Ramos (cell line): ENCODE measurements around the gene ACTR1B.
"Not testable (repeated sequence)": the region's sequence is repeated elsewhere in the genome, so short reads cannot be mapped to it uniquely, and the experiment has no call there.

ENCODE experiments used
- in situ Hi-C: fragments of 300-500 bp; cut with MboI; formaldehyde crosslinking; loops from one replicate; pipeline ENCODE4 v1.14.3; 2022; ENCODE audit warnings: low sequenced_read_pairs; ENCODE audit not compliant: unreplicated experiment

ACTR1B gene

DNA sequence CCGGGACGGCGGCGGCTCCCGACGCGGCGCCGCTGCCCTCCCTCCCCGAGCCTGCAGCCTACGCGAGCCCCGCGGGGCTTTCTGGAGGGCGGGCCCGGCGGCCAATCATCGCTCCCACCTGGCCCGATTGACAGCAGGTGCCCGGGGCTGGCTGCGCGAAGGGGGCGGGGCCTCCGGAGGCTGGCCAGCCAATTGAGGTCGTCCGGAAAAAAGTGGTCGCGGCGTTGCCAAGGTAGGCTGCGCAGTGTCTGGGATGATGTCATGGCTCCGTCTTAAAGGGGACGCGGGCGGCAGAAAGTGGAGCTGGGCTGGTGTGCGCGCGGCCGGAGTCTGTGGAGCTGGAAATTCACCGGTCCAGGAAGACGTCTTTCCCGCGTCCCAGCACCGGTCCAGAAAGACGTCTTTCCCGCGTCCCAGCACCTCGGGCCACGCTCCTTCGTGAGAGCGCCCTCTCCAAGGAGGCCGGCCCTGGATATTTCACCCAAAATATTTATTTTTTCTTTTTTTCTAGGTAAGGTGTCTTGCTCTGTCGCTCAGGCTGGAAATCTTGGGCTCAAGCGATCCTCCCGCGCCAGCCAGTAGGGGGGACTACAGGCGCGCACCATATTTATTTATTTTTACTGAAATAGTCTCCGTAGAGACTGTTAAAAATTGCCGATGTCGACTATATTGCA is at the start of gene ACTR1B:
Gene ACTR1B (minus strand): TSS at position 83 of the 674 bp plus-strand sequence. CDS start 154 bp downstream, outside the sequence.
- in situ Hi-C loops, result loop anchor here (25.0 kb wide), 1 partner anchor 1602 kb away; no protein-coding TSS in a partner anchor

DNA sequence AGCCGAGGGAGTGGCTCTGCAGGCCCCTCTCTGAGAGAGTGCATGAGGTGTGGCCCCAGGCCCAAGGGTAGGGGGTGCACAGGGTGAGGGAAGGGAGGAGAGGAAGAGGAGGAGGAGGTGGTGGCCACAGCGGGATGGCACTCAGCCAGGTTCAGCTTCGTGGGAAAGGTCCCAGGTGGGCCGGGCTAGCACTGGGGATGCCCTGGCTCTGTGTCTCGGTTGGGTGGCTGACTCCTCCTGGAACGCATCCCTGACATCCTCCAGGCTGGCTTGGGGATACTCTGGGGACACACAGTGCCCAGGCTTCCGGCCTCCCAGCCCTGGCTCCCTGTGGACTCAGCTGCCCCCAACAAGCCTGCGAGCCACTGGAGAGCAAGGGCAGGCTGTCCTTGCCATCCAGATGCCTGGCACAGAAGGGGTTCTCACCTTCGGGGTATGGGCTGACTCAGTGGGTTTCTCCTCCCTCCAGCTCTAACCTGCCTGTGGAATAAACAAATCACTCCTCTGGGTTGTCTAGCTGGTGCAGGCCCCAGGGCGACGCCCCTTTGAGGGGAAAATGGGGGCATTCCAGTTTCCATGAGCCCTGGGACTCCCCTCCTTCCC is 49.0 kb upstream of the ACTR1B start:
- in situ Hi-C loops, result no loop called here

DNA sequence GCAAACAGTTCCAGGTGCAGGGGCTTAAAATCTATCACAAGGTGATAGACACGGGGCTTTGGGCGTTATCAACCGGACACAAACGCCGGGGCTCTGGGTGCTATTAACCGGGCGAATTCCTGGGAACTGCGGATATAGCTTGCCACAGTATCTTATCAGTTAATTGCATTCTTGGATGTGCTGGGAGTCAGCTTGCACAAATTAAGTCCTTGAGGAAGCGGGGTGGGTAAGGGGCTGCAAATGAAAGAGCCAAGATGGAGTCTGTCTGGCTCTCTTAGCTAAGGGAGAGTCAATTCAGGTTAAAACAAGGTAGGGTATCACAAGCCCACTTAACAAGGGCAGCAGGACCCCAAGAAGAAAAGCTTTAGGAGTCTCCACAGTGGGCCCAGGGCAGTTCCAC is 48.3 kb upstream of the ACTR1B start:
- in situ Hi-C loops, result not testable (repeated sequence)

DNA sequence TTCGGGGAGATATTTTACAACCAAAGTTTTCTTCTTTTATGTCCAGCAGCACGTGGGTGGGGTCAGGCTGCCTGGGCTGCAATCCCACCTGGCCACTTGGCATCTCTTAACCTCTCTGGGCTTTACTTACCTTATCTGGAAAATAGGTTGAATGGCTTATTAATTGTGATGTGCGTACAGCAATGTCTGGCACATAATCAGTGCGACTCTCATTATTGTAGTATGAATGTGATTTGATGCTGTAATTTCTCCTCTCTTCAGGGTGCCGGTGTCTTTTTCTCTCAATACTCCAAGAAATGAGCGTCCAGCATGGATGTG is 47.5 kb upstream of the ACTR1B start:
- in situ Hi-C loops, result no loop called here

DNA sequence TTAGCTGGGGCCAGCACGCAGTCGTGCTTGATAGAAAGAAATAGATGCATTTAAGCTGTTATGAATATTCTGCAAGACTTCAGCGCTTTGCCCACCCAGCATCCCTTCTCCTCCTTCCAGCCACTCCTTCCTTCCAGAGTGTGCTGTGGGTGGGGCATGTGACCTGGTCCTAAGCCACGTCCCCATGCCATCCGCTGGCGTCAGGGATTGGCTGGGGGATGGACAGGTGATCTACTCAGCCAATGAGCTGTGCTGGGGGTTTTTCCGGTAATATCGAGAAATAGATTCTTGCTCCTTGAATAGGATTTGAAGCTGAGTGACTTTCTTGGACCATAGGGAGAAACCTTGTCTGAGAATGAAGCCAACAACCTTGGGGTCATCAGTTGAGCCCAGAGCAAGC is 44.8 kb upstream of the ACTR1B start:
- in situ Hi-C loops, result loop anchor here (10.0 kb wide), 1 partner anchor 676 kb away; no protein-coding TSS in a partner anchor

DNA sequence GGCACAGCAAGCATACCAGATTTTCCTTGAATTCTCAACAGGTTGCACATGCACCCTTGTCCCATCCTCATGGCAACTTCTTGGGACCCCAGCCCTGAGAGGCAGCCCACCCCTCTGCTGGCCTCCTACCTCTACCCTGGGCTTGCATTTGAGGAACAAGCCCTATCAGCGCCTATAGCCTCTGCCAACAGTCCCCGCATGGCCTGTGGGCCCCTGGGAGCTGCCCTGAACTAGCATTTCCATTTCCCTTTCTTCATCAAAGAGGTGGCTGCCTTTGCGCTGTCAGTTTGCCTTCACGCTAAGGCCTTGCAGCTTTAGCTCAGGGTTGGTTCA is 44.2 kb upstream of the ACTR1B start:
- in situ Hi-C loops, result loop anchor here (10.0 kb wide), 1 partner anchor 677 kb away; no protein-coding TSS in a partner anchor

DNA sequence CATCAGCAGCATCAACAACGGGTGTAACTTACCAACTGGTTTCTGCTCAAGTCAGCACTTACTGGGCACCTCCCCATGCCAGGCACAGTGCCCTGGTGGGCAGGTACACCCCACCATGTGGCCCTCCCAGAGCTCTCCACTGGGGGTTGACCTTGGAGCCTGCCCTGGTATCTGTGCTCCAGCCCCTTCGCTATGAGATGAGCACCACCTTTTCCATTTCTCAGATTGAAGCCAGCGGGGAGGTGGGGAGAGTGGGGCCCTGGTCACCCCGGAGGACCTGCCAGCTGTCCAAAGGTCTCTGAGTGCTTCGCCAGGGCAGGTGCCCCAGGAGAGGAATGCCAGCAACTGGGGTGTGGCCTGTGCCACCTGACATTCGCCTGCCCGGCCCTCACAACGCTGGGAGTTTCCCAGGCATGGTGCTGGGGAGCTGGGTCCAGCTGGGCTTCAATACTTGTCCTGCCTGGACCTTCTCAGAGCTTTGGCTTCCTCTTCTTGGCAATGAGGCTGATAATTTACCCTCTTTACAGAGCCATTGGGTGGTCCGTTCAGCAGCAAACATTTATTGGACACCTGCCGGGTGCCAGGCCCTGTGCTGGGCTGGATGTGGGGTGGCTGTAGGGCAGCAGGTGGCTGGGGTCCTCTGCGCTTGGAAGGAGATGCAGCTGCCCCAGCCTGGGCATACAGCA is 43.7 kb upstream of the ACTR1B start:
- in situ Hi-C loops, result loop anchor here (10.0 kb wide), 1 partner anchor 677 kb away; no protein-coding TSS in a partner anchor

DNA sequence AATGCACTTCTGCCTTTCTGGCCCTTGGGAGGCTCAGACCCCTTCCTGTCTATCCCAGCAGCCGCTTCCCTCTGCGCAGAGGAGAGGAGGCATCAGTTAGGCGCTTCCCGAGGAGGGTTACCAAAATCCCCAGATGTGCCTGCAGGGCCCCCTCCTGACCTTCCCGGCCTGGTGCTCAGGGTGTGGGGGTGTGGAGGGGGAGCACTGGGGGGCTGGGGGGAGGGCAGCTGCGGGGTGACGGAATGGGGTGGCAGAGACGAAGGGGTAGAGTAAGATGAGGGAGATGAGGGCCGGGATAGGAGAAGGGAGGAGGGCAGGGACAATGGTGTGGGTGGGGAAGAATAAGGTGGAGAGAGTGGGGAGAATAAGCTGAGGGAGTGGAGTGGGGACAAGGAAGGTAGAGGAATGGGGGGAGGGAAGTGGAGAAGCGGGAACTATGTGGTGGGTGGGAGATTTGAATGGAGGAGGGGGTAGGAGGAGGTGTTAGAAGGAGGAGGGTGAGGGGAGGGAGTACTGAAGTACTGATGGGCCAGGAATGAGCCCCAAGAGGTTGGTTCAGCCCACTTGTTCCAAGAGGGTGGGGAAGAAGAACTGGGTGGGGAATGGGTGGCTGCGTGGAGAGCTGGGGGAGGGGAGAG is 43.0 kb upstream of the ACTR1B start:
- in situ Hi-C loops, result loop anchor here (10.0 kb wide), 1 partner anchor 678 kb away; no protein-coding TSS in a partner anchor

DNA sequence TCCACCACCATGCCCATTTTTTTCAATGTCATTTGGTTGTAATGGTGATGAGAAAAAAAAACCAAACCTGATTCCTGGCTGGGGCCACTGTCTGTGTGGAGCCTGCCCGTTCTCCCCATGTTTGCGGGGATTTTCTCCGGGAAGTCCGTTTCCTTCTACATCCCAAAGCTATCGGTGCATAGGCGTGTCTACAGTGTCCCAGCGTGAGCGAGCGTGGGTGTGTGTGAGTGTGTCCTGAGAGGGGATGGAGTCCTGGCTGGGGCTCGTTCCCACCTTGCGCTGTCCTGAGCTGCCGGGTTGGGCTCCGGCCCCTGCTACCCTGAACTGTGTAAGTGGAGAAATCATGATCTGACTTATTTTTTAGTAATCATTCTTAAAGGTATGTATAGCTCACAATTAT is 42.3 kb upstream of the ACTR1B start:
- in situ Hi-C loops, result loop anchor here (10.0 kb wide), 1 partner anchor 679 kb away; no protein-coding TSS in a partner anchor

DNA sequence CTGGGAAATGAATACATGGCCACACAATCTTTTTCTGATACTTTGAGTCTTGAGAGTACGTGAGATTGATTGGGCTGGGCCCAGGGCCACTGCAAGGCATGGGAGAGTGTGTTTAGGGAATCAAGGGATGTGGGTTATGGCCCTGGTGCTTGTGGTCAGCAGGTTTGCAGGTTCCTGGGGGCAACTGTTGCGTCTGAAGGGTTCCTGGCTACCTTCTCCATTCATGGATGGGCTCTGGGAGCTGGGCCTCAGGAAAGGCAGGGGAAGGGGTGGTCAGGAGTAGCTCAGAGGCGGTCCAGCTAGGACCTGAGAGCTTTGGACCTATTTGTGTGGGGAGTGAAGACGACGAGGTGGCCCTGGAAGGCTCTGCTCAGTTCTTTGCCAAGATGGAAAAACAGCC is 41.1 kb upstream of the ACTR1B start:
- in situ Hi-C loops, result loop anchor here (10.0 kb wide), 1 partner anchor 680 kb away; no protein-coding TSS in a partner anchor

DNA sequence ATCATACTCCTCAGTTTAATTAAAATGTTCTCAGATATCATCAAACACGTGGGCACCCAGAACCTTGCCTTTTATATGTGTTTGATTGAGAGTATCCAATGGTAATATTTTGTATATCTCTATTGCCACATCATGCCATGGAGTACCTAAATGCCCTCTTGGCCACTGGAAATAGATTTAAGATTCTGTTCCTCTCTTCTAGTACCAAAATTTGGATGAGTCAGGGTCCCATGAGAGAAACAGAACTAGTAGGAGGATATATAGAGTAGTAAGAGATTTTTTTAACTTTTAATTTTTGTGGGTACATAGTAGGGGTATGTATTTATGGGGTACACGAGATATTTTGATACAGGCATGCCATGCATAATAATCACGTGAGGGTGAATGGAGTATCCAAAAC is 39.9 kb upstream of the ACTR1B start:
- in situ Hi-C loops, result loop anchor here (10.0 kb wide), 1 partner anchor 681 kb away; no protein-coding TSS in a partner anchor

DNA sequence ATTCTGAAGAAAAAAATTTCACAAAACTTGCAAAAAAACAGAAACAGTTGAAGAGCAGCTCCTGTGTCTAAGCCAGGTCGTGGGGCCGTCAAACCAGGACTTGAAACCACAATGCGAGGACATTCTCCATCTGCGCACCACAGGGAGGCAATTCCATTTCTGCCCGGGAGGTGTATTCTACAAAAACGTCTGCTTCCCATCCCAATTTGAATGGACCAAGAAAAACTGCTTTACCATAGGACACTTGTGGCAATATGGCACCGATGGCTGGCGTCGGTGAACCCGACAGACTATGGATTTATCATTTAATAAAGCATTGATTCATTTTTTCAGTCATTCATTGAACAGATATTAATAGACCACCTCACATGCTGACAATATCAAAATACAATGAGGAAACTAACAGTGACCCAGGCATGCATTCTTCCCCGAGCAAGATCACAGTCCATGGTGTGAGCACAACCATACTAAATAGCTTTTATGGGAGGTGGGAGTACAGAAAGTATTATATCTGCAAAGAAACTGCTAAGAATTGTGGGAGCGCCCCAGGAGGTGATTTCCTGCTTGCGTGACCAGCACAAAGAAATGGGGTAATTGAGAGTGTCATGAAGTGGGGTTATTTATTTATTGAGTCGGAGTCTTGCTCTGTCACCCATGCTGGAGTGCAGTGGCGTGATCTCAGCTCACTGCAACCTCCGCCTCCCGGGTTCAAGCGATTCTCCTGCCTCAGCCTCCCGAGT is 39.1 kb upstream of the ACTR1B start:
- in situ Hi-C loops, result loop anchor here (10.0 kb wide), 1 partner anchor 682 kb away; no protein-coding TSS in a partner anchor

DNA sequence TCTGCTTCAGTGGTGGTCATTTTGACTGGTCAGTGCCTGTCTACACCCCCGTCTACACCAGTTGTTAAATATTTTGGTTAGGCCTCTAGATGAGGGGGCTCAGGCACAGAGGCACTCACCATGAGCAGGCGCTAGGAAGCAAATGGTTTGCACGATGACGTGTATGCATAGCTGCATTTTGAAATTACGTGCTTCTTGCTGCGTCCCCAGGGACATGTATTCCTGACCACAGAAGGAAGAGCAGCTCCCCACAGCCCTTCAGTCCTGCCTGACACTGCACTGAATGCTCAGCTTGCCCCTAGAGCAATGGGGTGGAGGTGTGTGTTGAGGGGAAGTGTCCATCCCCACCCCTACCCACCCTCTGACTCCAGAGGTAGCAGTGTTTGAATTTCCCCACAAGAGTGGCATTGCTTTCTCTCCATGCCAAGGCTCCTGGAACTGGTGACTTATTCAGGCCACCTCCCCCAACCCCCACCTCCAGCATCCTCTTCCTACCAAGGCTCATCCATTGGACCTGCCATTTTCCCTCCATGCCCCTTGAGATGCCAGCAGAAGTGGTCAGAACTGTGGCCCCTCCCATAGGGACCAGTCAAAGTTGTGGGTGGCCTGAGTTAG is 38.1 kb upstream of the ACTR1B start:
- in situ Hi-C loops, result loop anchor here (10.0 kb wide), 1 partner anchor 683 kb away; no protein-coding TSS in a partner anchor

DNA sequence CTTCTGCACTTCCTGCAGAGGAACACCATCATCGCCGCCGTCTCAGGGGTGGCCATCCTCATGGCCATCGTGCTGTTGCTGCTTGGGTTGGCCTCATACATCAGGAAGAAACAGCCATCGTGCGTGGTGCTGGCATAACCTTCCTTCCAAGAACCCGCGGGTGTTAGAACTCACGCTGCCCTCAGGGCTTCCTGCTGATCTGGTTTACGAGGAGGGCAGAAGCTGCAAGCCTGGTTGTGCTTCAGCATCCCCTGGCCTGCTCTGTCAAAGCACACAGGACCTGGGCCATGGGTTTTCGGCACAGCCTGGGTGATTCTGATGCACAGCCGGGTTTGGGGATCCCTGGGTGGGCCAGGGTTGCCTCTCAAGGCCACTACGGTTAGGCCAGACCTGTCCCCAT is 37.3 kb upstream of the ACTR1B start:
- in situ Hi-C loops, result loop anchor here (10.0 kb wide), 1 partner anchor 684 kb away; no protein-coding TSS in a partner anchor

DNA sequence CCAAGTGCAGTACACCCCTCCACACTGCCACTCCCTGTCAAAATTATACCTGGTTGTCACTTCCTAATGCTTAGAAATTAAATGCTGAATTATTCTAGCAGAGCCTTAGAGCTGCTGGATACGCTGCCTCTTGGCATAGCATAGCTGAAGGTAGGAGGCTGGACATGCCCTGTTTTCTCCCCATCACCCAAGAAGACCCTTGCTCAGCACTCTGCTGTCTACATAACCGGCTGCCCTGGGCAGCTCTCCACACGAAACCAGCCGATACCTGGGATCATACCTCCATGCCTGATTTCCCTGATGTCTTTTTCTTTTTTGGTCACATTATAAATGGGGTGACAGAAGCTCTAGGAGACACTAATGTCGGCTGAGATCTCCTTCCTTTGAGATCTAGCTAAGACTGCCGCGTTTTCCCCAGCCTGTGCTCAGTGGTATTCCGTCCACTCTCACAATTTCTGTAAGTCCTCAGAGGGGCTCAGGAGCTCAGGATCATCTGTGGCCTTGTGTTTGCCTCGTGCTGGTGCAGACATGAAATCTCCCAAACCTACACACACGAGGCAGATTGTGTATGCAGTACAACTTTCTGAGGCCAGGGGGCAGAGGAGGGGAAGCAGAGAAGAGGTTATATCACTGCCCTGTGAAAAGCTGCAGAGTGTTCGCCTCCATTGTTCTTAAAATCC is 36.1 kb upstream of the ACTR1B start:
- in situ Hi-C loops, result loop anchor here (10.0 kb wide), 2 partner anchors 105 to 685 kb away; no protein-coding TSS in a partner anchor

DNA sequence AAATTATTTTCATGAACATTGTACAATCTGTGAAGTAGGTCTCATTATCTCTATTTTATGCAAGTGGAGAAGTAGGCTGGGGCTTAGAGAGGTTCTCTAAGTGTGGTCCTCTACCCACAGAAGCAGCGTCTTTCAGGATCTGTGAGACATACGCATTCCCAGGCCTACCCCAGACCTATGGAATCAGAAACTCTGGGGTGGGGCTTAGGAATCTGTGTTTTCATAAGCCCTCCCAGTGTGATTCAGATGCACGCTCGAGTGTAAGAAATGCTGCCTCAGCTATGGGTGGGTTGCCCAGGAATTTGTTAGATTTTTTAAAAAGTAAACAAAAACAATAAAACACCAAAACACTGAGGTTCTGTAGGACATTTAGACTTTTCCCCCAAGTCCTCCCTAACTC is 34.7 kb upstream of the ACTR1B start:
- in situ Hi-C loops, result loop anchor here (10.0 kb wide), 1 partner anchor 104 kb away; no protein-coding TSS in a partner anchor

DNA sequence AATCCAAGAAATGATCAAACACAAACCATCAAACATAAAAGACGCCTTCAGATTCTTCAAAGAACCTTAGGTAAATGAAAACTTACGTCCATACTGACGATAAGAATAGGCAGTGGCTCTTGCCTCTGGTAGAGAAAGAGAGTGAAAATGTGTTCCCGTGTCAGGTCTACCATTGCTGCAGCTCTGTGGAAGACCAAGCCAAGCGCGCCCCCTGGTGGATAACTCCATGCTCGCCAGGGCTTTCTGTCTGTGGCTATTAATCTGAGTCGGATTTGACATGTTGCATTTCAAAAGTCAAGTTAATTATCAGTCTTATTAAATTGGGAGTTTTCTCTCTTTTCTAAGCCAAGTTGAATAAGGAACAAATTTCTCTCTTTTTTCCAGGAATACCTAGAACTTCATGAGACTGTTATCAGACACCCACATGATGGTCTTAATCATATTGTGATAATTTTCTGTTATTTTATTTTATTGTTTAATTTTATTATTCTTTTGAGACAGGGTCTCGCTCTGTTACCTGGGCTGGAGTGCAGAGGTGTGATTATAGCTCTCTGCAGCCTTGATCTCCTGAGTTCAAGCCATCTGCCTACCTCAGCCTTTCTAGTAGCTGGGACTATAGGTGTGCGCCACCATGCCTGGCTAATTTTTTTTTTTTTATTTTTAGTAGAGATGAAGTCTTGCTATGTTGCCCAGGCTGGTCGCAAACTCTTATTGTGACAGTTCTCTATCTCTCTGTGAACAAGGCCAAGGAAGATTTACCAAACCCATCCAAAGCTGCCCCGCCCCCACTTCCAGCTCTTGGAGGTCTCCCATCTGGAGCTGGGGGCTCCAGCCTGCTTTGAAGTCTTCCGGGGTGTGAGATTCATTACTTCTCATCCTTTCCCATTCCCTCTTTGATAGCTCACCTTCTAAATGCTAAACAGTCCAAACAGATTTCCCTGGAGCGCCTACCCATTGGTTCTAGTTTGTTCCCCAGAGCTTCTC is 33.7 kb upstream of the ACTR1B start:
- in situ Hi-C loops, result loop anchor here (10.0 kb wide), 1 partner anchor 103 kb away; no protein-coding TSS in a partner anchor
